ENCODE results near the gene SEZ6L2.

DNA sequence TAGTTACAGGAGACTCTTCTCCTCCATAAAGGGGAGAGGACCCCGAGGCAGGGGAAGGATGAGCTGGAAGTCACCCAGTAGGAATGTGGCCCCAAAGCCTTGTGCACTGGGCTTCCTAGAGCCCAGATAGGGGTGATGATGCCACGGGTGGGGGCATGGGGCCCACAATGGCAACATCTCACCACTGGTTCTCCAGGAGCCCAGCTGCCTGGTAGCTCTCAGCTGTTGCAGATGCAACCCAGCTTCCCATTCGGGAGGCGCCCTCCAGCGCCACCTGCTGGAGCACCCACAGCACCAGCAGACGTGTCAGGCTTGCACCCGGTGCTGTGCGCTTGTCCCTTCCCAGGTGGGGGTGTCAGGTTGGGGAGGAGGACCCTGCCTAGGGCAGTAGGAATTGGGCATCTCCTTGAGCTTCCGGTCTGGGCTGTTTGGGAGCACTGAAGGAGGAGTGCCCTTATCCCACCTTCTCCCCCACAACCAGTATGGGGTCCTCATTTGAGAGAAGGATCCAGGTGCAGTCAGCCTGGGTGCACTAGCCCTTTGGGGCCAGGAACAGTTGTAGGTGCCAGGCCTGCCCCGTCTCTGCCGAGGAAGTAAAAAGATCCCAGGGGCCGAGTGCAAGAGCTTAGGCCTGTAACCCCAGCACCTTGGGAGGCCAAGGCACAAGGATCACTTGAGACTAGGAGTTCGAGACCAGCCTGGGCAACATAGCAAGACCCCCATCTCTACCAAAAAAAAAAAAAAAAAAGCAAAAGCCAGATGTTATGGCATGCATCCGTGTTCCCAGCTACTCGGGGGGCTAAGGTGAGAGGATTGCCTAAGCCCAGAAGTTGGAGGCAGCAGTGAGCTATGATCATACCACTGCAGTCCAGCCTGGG, 50.7 kb downstream of the SEZ6L2 start:
- no peak for TF ChIP-seq POLR2A (IDR thresholded peaks at IDR 0.05)
- peak in 1 of 3 donors; percentile 77 for TF ChIP-seq CTCF (IDR thresholded peaks at IDR 0.05)
